ENCODE measurements around the gene HSD17B2.
"Not testable (repeated sequence)": the region's sequence is repeated elsewhere in the genome, so short reads cannot be mapped to it uniquely, and the experiment has no call there.

The HSD17B2 gene

GRCh38 chr16:82082543-82083244 is 47.6 kb downstream of the HSD17B2 start:
- DNase-seq: no peak

DNA sequence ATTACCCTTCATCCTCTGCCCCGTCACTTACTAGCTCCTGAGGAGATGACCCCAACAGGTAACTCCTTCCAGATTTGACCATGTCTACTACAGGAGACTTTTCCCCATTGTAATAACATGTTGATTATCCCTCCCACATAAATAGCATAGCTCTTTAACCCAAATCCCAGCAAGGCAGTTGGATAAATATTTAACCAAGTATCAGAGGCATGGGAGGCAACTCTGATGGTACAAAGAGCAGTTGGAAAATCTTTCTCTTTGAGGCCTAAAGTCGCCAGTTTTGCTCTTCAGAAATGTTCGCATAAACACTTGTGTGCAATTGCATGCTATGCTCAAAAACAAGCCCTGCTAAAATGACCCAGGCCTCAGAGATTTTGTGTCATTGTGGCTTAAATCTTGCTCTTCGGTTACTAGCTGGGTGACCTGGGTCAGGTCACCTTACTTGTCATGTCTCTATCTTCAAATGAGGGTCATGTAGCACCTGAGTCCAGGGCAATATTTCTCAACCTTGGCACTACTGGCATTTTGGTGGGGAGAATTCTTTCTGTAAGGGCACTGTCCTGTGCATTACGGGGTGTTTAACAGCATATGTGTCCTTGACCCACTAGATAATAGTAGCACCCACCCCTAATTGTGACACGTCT is 48.8 kb downstream of the HSD17B2 start:
- no peak for DNase-seq

DNA sequence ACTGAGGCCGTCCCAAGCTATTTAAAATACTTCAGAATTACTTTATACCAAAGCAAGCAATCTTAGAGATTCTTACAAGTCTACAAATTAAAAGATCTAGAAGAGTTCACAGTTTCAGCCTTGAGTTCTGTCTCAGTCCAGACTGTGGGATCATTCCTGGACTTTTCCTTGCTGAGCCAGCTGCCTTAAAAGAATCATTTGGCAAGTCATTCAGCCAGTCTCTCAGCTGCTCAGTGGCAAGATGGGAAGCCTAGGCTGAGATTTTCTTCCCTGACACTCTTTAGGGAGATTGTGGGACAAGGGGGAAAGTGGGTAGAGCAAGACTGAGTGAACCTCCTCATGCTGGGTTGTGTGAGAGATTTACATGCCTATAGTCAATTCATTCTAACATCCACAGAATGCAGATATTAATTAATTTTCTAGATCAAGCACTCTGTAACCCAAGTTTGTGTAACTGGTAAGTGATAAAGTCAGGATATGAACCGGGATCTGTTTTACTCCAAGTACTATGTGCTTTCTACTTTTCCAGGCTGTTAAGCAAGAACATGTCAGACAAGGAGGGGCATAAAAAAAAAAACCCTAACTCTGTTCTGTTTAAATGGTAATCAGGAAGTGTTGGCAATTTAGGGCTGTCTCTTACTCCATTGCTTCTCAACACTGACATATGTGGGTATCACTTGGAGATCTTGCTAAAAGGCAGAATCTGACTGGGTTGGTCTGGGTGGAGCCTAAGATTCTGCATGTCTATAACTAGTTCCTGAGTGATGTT is 50.1 kb downstream of the HSD17B2 start:
- DNase-seq: no peak

- no peak for DNase-seq
These were observed 53.4 kb downstream of the HSD17B2 start for GRCh38 chr16:82088483-82088882.

GRCh38 chr16:82091241-82091640 is 56.2 kb downstream of the HSD17B2 start:
- DNase-seq: no peak

- no peak for DNase-seq
These were observed 57.7 kb downstream of the HSD17B2 start for GRCh38 chr16:82092711-82093110.

GRCh38 chr16:82093666-82094300 is 58.7 kb downstream of the HSD17B2 start:
- no peak for DNase-seq

DNA sequence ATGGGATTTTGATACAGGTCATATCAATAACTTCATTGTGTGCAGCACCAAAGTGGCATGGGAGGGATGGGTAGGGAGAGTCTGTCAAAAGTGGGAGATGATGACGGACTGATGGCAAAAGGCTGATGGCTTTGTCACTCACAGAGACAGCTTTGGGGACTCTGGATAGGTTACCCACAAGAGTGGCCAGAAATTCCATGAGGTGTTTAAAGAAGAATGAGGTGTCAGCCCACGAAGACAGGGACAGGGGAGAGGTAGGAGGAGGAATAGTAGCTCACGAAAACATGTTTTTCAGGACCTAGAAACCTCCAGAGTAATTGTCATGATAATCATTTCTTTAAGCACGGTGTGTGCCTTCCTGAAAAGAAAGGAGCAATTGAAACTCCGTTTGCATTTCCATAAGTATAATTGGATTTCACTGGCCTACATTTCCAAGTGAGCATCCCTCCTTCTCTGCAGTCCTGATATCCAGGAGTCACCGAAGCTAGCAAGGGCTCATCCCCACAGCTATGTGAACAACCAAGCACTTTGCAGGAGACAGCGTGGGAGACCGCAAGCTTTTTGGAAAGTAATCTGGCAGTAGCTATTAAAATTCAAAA is 60.0 kb downstream of the HSD17B2 start:
- no peak for DNase-seq

GRCh38 chr16:82096641-82097040 is 61.6 kb downstream of the HSD17B2 start:
- DNase-seq: no peak

- no peak for DNase-seq
These were observed 70.1 kb downstream of the HSD17B2 start for GRCh38 chr16:82105107-82105506.

GRCh38 chr16:82108100-82108499 is 73.0 kb downstream of the HSD17B2 start:
- DNase-seq: no peak

DNA sequence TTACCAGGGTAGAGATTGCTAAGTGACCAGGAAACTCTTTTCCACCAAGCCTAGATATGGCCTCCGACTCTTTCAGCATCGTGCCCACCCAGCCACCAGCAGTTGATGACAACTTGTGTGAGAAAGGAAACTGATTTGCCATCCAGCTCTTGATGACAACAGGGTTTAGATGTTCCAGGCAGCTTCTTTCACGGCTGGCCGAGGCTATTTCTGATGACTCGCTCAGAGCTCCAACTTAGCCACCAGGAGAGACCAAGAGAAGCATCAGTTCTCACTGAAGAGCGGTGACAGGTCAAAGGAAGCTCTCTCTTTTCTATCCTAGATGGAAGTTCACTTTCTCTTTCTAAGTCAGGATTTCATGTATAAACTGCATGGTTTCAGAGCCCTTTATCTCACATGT is 73.7 kb downstream of the HSD17B2 start:
- no peak for DNase-seq

GRCh38 chr16:82109266-82109665 is 74.2 kb downstream of the HSD17B2 start:
- not testable (repeated sequence) for DNase-seq

- DNase-seq: no peak
These were observed 76.9 kb downstream of the HSD17B2 start for GRCh38 chr16:82111944-82112343.

- no peak for DNase-seq
These were observed 78.7 kb downstream of the HSD17B2 start for GRCh38 chr16:82113741-82114140.

GRCh38 chr16:82116535-82116934 is 81.5 kb downstream of the HSD17B2 start:
- DNase-seq: no peak

DNA sequence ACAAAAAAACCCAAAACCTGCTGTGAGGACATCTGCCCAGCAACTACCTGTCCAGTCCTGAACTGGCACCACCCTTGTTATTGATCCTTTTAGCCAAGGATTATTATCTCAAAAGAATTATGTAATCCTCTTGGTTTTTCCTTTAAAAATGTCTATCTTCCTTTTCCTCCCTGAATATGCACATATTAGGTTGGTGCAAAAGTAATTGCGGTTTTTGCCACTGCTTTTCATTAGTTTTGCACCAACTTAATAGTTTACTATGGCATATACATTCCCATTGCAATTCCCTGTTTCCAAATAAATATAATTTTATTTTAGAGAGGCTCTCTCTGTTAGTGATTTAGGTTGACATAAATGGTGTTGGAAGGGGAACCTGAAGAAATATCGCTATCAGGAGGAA is 83.7 kb downstream of the HSD17B2 start:
- DNase-seq: no peak

- no peak for DNase-seq
These were observed 84.4 kb downstream of the HSD17B2 start for GRCh38 chr16:82119405-82119804.

DNA sequence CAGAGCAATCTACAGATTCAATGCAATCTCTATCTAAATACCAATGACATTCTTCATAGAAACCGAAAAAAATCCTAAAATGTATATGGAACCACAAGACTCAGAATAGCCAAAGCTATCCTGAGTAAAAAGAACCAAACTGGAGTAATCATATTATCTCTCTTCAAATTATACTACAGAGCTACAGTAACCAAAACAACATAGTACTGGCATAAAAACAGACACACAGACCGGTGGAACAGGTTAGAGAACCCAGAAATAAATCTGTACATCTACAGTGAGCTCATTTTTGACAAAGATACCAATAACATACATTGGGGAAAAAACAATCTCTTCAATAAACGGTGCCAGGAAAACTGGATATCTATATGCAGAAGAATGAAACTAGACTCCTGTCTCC is 89.6 kb downstream of the HSD17B2 start:
- no peak for DNase-seq

- DNase-seq: no peak
These were observed 94.8 kb downstream of the HSD17B2 start for GRCh38 chr16:82129881-82130280.

GRCh38 chr16:82133798-82134197 is 98.7 kb downstream of the HSD17B2 start:
- no peak for DNase-seq

DNA sequence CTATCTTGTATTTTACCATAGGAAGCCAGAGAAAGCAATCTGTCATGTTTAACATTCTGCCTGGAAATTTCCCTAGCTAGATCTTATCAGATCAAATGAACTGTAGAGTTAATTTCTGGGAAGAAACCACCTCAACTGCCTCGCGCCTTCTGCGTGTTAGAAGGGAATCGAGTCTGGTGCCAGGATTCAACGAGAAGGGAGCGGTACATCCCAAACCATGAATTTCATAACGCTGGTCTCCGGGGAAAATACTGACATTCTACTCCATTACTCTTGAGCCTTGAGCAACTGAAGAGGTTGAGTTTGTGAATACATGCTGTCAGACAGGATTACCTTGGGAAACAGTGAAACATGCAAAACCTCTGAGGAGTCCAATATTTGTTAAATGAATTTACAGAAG is 99.8 kb downstream of the HSD17B2 start:
- DNase-seq: no peak

DNA sequence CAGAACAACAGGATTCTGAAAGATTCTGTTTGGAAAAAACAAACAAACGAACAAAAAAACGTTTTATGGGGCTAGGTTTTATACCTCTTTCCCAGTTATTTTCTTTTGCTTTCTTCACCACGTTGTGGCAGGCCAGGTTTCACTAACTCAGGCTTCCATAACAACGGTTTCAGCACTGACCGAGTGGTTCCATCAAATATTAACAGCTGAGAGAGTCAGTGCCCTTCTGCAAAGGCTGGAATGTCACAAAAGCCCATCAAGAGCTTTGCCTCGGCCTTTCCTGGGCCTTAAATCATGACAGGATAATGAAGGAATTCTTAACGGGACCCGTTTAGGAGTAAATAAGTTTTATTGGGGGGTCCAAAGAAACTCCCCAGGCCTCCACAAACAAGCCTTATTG is 100.8 kb downstream of the HSD17B2 start:
- no peak for DNase-seq
